ENCODE data around the gene APEH.
"Not testable (repeated sequence)": the region's sequence is repeated elsewhere in the genome, so short reads cannot be mapped to it uniquely, and the experiment has no call there.

Gene APEH

DNA sequence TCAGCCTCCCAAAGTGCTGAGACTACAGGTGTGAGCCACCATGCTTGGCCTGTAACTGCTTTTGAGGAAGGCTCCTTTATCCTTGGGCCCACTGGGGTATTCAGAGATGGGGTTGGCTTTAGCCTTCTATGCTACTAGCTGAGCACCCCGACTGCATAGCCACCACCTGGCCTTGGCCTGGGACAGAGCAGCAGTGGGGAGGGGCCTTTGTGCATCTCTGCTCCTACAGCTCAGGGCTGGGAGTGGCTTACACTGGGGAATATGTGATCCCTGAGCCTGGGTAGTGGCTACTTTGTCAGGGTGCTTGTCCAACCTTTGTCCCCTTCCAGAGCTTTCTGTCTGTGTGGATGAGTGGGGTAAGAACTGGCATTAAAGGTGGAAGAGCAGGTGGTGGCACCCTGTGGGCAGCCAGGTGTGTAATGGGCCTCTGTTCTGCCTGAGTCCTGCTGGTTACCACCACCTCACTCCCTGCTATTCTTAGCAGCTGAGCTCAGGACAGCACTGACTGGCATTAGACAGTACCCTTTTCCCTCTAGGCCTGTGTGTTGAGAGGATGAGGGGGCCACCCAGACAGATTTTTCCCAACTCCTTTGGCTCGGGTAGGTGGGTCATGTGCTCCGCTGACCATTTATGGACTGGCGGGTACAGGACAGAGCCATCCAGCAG lies 21.3 kb downstream of the APEH start:
- H3K4me3 ChIP-seq (ENCODE audit: low read depth, low read length); DNase-seq (ENCODE audit: low read depth): not testable (repeated sequence)

DNA sequence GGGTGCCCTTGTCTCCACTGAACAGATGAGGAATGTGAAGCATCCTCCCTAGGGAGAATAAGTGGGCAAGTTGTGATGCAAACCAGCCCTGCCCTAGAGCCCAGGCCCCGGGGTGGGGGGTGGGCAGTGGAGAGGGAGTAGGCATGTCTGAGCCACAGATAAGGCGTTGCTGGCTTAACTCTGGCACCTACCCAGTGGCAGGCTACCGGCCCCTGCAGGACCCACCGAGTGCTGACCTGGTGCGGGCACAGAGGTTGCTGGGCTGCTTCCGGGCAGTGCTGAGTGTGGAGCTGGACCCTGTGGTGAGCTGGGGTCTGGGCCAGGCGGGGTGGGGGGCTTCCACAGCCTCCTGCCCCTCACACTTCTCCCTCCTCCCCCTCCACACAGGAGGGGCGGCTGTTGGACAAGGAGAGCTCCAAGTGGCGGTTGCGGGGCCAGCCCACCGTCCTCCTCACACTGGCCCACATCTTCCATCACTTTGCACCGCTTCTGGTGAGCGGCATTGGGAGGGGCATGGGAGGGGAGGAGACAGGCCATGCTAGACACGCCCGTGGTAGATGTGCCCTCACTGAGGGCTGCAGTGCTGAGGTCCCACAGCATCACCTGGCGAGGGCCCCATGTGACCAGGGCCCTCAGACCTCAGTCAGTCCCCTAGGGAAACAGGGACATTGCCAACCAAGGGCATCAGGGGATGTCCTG lies 25.3 kb downstream of the APEH start:
- H3K4me3 ChIP-seq (ENCODE audit: low read depth, low read length) = no peak overlapping the region
- no peak for TF ChIP-seq CTCF (IDR thresholded peaks at IDR 0.05; ENCODE audit: insufficient read depth, low read depth, low read length, missing control alignments)
- no peak for DNase-seq (ENCODE audit: low read depth)

DNA sequence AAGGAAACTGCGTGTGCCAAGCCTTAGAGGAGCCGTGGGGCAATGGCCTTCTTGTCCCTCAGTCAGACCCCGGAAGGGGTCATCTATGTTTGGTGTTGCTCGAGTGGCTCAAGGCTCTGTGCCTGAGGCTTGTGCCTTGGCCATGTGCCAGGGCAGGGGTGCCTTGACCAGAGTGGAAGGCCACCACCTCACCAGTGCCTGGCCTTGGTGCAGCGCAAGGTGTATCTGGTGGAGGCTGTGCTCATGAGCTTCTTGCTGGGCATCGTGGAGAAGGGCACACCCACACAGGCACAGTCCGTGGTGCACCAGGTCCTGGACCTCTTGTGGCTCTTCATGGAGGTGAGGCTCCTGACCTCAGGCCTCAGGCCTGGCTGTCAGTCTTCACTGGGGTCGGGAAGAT lies 25.9 kb downstream of the APEH start:
- no peak for TF ChIP-seq CTCF (IDR thresholded peaks at IDR 0.05; ENCODE audit: insufficient read depth, low read depth, low read length, missing control alignments)
- no peak overlapping the region for H3K4me3 ChIP-seq (ENCODE audit: low read depth, low read length)
- no peak for DNase-seq (ENCODE audit: low read depth)

GRCh38 chr3:49700453-49701128 lies 26.4 kb downstream of the APEH start:
- no peak overlapping the region for H3K4me3 ChIP-seq (ENCODE audit: low read depth, low read length)
- DNase-seq (ENCODE audit: low read depth) = no peak
- no peak for TF ChIP-seq CTCF (IDR thresholded peaks at IDR 0.05; ENCODE audit: insufficient read depth, low read depth, low read length, missing control alignments)

DNA sequence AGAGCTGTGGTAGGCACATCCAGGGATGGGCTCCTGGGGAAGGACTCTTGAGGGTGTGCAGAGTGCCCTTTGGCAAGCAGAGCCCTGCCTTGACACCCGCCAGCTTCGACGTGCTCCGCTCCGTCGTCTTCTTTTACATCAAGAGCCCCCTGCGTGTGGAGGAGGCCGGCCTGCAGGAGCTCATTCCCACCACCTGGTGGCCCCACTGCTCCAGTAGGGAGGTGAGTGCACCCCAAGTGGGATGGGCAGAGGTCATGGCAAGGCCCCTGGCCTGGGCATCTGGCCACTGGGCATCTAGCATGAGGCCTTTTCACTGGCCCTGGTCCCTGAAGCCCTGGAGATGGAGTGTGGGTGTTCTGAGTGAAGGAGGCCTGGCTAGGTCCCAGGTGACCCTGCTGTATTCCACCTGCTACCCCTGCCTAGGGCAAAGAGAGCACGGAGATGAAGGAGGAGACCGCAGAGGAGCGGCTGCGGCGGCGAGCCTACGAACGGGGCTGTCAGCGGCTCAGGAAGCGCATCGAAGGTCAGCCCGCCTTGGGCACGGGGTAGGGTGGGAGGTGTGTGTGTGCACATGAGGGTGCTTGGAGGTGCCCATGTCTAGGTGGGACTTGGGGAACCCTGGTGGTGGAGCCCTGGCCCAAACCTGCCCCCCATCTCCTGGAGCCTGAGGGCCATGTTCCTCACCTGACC lies 27.4 kb downstream of the APEH start:
- H3K4me3 ChIP-seq (ENCODE audit: low read depth, low read length) = no peak overlapping the region
- peak; percentile 31 for TF ChIP-seq CTCF (IDR thresholded peaks at IDR 0.05; ENCODE audit: insufficient read depth, low read depth, low read length, missing control alignments)
- no peak for DNase-seq (ENCODE audit: low read depth)

GRCh38 chr3:49702672-49703071 lies 28.5 kb downstream of the APEH start:
- no peak for DNase-seq (ENCODE audit: low read depth)
- no peak for TF ChIP-seq CTCF (IDR thresholded peaks at IDR 0.05; ENCODE audit: insufficient read depth, low read depth, low read length, missing control alignments)
- no peak overlapping the region for H3K4me3 ChIP-seq (ENCODE audit: low read depth, low read length)

DNA sequence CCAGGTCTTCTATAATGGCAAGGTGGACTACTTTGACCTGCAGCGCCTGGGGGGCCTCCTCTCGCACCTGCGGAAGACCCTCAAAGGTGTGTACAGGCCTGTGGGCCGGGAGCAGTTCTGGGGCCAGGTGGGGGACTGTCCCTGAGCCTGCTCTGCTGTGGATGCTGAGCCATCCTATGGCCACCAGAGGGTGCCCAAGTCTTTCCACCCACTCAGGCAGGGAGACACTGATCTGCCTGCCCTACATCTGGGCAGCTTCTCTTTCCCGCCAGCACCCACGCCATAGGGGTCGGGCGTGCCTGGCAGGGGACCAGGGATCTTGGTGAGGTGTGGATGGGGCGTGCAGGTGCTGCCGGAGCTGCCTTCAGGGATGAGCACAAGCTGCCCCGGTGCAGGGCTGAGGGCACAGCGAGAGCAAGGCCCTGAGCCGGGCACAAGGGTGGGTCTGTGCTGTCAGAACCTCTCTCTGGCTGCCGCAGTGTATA lies 29.3 kb downstream of the APEH start:
- TF ChIP-seq CTCF (IDR thresholded peaks at IDR 0.05; ENCODE audit: insufficient read depth, low read depth, low read length, missing control alignments) = peak; percentile 87
- peak; percentile 74 for DNase-seq (ENCODE audit: low read depth)
- H3K4me3 ChIP-seq (ENCODE audit: low read depth, low read length) = no peak overlapping the region
